ENCODE measurements around the gene ZNF76.

GRCh38 chr6:35216851-35217811 is 42.4 kb upstream of the ZNF76 start:
- no peak for TF ChIP-seq CTCF (IDR thresholded peaks at IDR 0.05 in 2 of 3, conservative IDR thresholded peaks at IDR 0.05 in 1 of 3; ENCODE audit: insufficient read depth in 2 of 3, low read depth in 1 of 3, low read length in 3 of 3)
- no peak for TF ChIP-seq ZNF764 (CRISPR knock-in tag; IDR thresholded peaks at IDR 0.05; ENCODE audit: low read depth)
- no peak for TF ChIP-seq FOXM1 (IDR thresholded peaks at IDR 0.05; ENCODE audit: low read depth)
- no peak for TF ChIP-seq FOXM1 (CRISPR knock-in tag; IDR thresholded peaks at IDR 0.05; ENCODE audit: low read depth)
- TF ChIP-seq ZNF175 (CRISPR knock-in tag; IDR thresholded peaks at IDR 0.05; ENCODE audit: low read depth): no peak
- no peak for TF ChIP-seq TRIM24 (IDR thresholded peaks at IDR 0.05)
- TF ChIP-seq, protein P1, sequence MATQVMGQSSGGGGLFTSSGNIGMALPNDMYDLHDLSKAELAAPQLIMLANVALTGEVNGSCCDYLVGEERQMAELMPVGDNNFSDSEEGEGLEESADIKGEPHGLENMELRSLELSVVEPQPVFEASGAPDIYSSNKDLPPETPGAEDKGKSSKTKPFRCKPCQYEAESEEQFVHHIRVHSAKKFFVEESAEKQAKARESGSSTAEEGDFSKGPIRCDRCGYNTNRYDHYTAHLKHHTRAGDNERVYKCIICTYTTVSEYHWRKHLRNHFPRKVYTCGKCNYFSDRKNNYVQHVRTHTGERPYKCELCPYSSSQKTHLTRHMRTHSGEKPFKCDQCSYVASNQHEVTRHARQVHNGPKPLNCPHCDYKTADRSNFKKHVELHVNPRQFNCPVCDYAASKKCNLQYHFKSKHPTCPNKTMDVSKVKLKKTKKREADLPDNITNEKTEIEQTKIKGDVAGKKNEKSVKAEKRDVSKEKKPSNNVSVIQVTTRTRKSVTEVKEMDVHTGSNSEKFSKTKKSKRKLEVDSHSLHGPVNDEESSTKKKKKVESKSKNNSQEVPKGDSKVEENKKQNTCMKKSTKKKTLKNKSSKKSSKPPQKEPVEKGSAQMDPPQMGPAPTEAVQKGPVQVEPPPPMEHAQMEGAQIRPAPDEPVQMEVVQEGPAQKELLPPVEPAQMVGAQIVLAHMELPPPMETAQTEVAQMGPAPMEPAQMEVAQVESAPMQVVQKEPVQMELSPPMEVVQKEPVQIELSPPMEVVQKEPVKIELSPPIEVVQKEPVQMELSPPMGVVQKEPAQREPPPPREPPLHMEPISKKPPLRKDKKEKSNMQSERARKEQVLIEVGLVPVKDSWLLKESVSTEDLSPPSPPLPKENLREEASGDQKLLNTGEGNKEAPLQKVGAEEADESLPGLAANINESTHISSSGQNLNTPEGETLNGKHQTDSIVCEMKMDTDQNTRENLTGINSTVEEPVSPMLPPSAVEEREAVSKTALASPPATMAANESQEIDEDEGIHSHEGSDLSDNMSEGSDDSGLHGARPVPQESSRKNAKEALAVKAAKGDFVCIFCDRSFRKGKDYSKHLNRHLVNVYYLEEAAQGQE (IDR thresholded peaks at IDR 0.05; ENCODE audit: borderline replicate concordance): no peak
- TF ChIP-seq, protein P1 (CRISPR knock-in tag; IDR thresholded peaks at IDR 0.05; ENCODE audit: low read depth): no peak
- no peak for TF ChIP-seq SMAD1 (IDR thresholded peaks at IDR 0.05; ENCODE audit: low read depth, low read length, partially characterized antibody)
- no peak for TF ChIP-seq MTF1 (CRISPR knock-in tag; IDR thresholded peaks at IDR 0.05; ENCODE audit: borderline replicate concordance)
- TF ChIP-seq ZNF124 (CRISPR knock-in tag; IDR thresholded peaks at IDR 0.05): no peak
- TF ChIP-seq ARID3A (IDR thresholded peaks at IDR 0.05; ENCODE audit: borderline replicate concordance, low read depth, low read length): no peak
- no peak for TF ChIP-seq AFF1 (IDR thresholded peaks at IDR 0.05; ENCODE audit: low read depth in 1 of 2, partially characterized antibody in 2 of 2)

Measured in K562 (cell line).